Erythroblast (primary cell): Measurements from ENCODE around the gene CPXM2.

Source experiments
- GATA1 ChIP-seq: IDR thresholded peaks from 2 replicates; pipeline ENCODE4 v1.6.1; 2011; ENCODE audit warnings: low read depth, mild to moderate bottlenecking, control low read depth, low read length, moderate library complexity
- POLR2A ChIP-seq: IDR thresholded peaks from 2 replicates; pipeline ENCODE4 v1.6.1; 2011; ENCODE audit warnings: mild to moderate bottlenecking, low read length

- TF ChIP-seq POLR2A (no peak), GATA1 (no peak)
Observed at GRCh38 chr10:123911866-123912265, 20.3 kb upstream of the CPXM2 start.
